ENCODE measurements around the gene UCK2.

The UCK2 gene

GRCh38 chr1:165883056-165883455, 55.6 kb downstream of the UCK2 start:
- DNase-seq, result no peak

DNA sequence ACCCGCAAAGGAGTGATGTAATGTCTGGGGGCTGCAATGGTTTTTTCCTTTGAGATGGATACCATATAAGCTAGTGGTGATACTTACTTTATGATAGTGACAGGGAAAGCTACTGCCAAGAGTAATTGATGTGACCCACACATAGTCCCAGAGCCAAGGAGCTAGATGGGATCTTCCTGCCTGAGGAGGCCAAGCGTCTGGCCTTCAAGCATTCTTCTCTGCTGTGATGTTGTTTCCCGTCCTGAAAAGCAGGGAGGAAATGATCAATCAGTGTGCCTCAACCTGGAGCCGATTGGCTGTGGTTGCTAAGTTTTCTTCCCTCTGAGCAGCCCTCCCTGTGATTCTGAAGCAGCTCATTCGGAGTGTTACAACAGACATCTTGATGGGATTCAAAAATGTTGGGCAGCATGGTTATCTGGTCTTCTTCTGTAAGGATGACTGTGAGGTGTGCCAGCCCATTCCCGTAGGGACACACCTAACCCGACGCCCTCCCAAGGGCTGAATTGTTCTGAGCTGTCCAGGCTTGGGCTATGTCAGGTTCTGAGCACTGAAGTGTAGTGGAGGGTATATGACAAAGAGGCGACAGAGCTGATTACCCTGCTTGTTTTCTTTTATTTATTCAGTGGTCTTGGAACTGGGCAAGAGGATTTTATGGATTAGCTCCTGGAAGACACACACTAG, 56.7 kb downstream of the UCK2 start:
- DNase-seq, result no peak

DNA sequence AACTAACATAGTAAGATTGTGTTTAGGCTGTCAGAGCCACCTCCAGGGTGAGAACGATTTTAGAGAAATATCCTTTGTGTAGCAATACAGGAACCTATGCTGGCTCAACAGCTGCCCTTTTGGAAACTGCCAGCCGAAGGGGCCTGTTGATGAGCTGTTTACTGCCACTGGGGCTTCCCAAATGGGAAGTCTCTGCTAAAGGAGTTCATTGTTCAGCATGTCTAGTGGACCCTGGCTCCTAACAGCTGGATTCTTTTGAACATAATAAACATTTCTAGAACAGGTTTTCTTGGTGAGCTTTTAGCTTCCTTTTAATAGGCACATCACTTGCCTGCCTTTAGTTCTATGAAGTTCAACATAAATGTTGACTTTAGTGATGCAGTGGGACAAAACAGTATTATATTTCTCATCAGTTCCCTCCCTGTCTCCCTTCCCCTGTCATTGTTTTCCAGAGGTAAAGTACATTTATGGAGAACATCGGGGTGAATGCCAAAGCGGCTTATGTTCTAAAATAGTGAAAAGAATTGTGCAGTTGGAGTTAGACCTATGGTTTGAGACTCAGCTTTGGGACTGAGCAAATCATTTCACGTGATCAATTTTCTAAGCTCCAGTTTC, 57.4 kb downstream of the UCK2 start:
- no peak for DNase-seq

DNA sequence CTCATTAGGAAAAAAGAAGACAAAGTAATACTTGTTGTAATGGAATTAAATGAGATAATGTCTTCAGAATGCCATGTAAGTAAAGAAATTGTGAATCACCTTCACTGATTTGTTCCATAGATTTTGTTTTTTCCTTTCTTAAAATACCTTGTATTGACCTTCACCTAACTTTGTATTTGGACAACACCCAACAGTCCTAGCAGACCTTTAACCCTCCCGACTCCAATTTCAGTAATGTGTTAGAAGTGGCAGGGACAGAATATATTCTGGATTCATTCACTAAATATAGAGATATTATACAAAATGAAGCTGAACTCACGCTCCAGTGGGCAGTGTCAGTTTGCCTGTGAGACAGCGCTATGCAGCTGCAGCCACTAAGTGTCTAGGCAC, 57.9 kb downstream of the UCK2 start:
- no peak for DNase-seq

DNA sequence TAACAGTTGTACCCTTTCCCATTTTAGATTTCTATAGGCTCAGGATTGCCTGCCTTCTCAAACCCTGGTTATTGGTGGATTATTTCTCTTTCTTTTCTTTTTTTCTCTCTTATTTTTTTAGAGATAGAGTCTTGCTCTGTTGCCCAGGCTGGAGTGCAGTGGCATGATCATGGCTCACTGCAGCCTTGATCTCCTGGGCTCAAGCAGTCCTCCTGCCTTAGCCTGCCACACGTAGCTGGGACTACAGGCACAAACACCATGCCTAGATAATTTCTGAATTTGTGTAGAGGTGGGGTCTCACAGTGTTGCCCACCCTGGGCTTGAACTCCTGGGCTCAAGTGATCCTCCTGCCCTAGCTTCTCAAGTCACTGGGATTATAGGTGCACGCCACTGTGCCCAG, 58.8 kb downstream of the UCK2 start:
- DNase-seq, result no peak

GRCh38 chr1:165886983-165887382, 59.6 kb downstream of the UCK2 start:
- no peak for DNase-seq

- no peak for DNase-seq
Observed at GRCh38 chr1:165887877-165888551, 60.6 kb downstream of the UCK2 start.

- DNase-seq, result no peak
Observed at GRCh38 chr1:165888552-165888920, 61.1 kb downstream of the UCK2 start.

DNA sequence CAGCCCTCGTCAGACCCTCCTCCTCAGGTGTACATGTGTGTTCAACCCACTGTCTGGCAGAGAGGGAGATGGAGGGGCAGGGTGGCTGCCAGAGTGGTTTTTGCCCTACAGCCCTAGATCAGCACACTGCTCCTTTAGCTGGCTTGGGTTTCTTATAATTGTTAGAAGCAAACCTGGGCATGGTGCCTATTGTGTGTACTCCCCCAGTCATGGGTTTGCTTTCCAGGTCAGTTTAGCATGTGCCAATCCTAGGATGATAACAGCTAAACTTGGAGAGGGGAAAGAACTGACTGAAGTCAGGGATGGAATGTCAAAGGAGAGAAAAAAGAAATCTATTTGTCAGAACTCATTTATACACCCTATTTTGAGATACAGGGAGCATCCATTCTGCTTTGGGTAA, 63.3 kb downstream of the UCK2 start:
- DNase-seq, result no peak

- DNase-seq, result no peak
Observed at GRCh38 chr1:165891111-165891860, 63.9 kb downstream of the UCK2 start.

- no peak for DNase-seq
Observed at GRCh38 chr1:165892935-165893334, 65.5 kb downstream of the UCK2 start.

DNA sequence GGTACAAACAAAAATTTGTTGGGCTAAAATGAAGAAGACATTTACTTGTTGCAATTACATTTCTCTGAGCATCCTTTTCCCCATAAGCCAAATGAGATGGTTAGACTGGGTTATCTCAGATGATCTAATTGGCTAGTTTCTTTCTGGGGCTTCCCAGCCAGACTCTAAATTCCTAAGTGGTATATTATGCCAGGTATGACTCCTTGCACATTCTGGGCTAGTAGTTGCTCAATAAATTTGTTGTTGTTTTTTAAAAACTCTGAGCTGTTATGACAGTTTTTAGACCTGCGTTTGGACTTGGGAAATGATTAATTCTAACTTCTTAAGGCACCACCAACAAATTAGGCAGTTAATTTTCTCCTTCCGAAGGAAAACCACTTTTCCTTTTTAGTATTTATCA, 66.1 kb downstream of the UCK2 start:
- no peak for DNase-seq

GRCh38 chr1:165894591-165894990, 67.2 kb downstream of the UCK2 start:
- DNase-seq, result no peak

DNA sequence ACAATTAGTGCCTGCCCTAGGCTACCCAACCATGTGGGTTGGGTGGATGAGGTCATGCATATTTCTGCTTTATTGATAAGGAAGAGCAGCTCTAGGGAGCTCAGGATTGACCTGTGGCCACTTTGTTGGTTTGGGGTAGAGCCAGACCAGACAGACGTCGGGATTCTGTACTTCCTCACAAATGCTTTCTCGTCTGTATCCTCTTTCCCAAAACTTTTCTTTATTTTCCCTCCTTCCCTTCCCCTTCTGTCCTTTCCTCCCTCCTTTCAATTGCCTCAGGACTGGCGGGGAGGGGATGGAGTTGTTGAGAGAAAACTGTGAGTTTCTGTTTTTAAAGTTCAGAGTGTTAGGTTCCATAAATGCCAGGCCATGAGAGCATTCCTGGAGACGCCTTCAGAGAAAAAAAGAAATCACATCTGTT, 68.0 kb downstream of the UCK2 start:
- no peak for DNase-seq

- DNase-seq, result no peak
Observed at GRCh38 chr1:165896277-165896676, 68.9 kb downstream of the UCK2 start.

- no peak for DNase-seq
Observed at GRCh38 chr1:165897326-165898303, 70.2 kb downstream of the UCK2 start.

GRCh38 chr1:165898837-165899236, 71.4 kb downstream of the UCK2 start:
- DNase-seq, result no peak

GRCh38 chr1:165899461-165899941, 72.1 kb downstream of the UCK2 start:
- no peak for DNase-seq

DNA sequence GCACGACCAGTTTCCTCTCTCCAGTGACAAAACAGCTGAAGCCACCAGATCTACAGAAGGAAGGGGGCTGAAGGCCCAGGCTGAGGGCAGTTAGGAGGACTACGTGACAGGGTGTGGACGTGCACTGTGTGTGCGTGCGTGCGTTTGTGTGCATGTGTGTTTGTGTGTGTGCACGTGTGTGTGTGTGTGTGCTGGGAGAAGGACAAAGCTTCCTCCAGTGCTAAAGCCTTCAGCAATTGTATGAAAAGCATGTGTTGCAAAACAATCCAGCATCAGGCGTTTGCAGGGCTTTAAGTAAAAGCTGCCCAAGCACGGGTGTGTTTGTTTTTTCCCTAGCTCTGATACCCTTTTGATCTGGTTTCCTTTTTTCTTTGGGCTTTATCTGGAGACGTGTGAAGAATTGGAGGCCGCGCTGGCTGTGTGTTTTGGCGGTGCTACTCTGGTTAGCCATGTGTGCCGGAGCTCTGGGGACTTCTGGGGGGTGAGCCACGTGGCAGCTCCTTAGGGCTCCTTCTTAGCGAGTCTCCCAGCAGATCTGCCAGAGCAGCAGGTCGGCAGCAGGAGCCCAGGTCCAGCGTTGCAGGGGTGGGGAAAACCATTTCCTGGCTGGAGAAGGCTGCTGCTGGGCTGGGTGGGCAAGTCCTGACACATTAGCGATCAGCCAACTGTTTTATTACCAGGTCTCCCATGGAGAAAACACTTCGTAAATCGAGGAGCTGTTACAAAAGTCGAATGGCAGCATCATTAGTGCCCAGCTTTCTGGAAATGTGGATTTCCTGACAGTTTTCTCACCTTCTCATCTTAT, 73.4 kb downstream of the UCK2 start:
- DNase-seq, result no peak

DNA sequence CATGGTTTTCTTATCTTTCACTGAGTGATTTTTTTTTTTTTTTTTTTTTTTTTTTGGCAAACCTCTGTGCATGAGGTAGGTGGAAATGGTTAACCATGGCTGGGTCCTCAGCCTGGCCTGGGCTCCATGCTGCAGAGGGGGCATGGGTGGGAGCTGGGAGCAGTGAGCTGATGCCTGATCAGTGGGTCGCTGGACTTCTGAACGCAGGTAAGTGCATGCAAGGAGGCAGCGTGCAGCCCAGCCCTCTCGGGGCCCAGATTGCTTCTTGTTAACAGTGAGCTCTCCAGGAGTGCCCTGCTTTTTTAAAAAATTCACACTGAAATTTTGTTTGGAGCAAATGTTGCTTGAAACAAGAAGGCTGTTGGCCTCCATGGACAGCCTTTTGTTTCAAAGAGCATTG, 75.2 kb downstream of the UCK2 start:
- no peak for DNase-seq

- no peak for DNase-seq
Observed at GRCh38 chr1:165903672-165904071, 76.3 kb downstream of the UCK2 start.

Data from cortex of kidney (tissue), 1 donor.